Ishikawa (cell line): Measurements from ENCODE around the gene AGPAT2.

ENCODE experiments used
- CEBPB ChIP-seq: IDR thresholded peaks from 2 replicates; pipeline ENCODE4 v1.6.1; 2012
- CREB1 ChIP-seq: IDR thresholded peaks from 2 replicates; pipeline ENCODE4 v1.6.1; 2012; ENCODE audit warnings: low read depth
- EGR1 ChIP-seq: IDR thresholded peaks from 2 replicates; pipeline ENCODE4 v1.6.1; 2012
- EP300 ChIP-seq: IDR thresholded peaks from 2 replicates; pipeline ENCODE4 v1.6.1; 2012; ENCODE audit warnings: borderline replicate concordance
- FOXM1 ChIP-seq: IDR thresholded peaks from 2 replicates; pipeline ENCODE4 v1.6.1; 2012; ENCODE audit warnings: low read depth, borderline replicate concordance
- NFIC ChIP-seq: IDR thresholded peaks from 2 replicates; pipeline ENCODE4 v1.6.1; 2012
- RAD21 ChIP-seq: IDR thresholded peaks from 2 replicates; pipeline ENCODE4 v1.6.1; 2012; ENCODE audit warnings: low read depth
- TAF1 ChIP-seq: IDR thresholded peaks from 2 replicates; pipeline ENCODE4 v1.6.1; 2012; ENCODE audit warnings: low read depth, mild to moderate bottlenecking
- TCF12 ChIP-seq: IDR thresholded peaks from 2 replicates; pipeline ENCODE4 v1.6.1; 2012; ENCODE audit warnings: low read depth
- TEAD4 ChIP-seq: IDR thresholded peaks from 2 replicates; pipeline ENCODE4 v1.6.1; 2012
- YY1 ChIP-seq: IDR thresholded peaks from 2 replicates; pipeline ENCODE4 v1.6.1; 2012; ENCODE audit warnings: low read depth
- ZBTB7A ChIP-seq: IDR thresholded peaks from 2 replicates; pipeline ENCODE4 v1.6.1; 2012; ENCODE audit warnings: low read depth
- TF ChIP-seq, protein P1 (sequence below): IDR thresholded peaks from 2 replicates; pipeline ENCODE4 v1.6.1; 2012
- TF ChIP-seq, protein P2 (sequence below): IDR thresholded peaks from 2 replicates; pipeline ENCODE4 v1.6.1; 2012
- TF ChIP-seq, protein P3 (sequence below): IDR thresholded peaks from 2 replicates; pipeline ENCODE4 v1.6.1; 2012; ENCODE audit warnings: low read depth, mild to moderate bottlenecking

Gene AGPAT2

DNA sequence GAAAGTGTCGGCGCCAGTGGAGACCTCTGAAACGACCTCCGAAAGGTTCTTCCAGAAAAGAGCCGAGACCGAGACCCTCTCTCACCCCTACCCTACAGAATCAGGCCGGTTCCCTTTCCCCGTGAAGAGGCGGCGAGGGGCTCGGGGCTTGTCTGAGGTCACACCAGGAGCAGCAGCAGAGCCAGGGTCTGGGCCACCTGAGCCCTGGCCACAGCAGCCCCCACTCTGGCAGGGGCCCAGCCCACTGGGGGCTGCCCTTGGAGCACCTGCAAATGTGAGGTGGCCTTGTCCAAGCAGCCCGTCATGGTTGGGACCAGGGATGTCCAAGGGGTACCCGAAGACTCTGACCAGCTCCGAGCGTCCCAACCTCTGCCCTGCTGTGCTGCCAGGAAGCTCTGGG, 9.2 kb downstream of the AGPAT2 start:
- TF ChIP-seq NFIC (no peak), FOXM1 (no peak), ZBTB7A (no peak), TCF12 (no peak), TAF1 (no peak), RAD21 (no peak), CEBPB (no peak), YY1 (no peak), CREB1 (no peak), EP300 (no peak), EGR1 (no peak), TEAD4 (no peak)
- TF ChIP-seq, protein P1, sequence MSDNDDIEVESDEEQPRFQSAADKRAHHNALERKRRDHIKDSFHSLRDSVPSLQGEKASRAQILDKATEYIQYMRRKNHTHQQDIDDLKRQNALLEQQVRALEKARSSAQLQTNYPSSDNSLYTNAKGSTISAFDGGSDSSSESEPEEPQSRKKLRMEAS = no peak
- TF ChIP-seq, protein P2, sequence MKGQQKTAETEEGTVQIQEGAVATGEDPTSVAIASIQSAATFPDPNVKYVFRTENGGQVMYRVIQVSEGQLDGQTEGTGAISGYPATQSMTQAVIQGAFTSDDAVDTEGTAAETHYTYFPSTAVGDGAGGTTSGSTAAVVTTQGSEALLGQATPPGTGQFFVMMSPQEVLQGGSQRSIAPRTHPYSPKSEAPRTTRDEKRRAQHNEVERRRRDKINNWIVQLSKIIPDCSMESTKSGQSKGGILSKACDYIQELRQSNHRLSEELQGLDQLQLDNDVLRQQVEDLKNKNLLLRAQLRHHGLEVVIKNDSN = no peak
- TF ChIP-seq, protein P3, sequence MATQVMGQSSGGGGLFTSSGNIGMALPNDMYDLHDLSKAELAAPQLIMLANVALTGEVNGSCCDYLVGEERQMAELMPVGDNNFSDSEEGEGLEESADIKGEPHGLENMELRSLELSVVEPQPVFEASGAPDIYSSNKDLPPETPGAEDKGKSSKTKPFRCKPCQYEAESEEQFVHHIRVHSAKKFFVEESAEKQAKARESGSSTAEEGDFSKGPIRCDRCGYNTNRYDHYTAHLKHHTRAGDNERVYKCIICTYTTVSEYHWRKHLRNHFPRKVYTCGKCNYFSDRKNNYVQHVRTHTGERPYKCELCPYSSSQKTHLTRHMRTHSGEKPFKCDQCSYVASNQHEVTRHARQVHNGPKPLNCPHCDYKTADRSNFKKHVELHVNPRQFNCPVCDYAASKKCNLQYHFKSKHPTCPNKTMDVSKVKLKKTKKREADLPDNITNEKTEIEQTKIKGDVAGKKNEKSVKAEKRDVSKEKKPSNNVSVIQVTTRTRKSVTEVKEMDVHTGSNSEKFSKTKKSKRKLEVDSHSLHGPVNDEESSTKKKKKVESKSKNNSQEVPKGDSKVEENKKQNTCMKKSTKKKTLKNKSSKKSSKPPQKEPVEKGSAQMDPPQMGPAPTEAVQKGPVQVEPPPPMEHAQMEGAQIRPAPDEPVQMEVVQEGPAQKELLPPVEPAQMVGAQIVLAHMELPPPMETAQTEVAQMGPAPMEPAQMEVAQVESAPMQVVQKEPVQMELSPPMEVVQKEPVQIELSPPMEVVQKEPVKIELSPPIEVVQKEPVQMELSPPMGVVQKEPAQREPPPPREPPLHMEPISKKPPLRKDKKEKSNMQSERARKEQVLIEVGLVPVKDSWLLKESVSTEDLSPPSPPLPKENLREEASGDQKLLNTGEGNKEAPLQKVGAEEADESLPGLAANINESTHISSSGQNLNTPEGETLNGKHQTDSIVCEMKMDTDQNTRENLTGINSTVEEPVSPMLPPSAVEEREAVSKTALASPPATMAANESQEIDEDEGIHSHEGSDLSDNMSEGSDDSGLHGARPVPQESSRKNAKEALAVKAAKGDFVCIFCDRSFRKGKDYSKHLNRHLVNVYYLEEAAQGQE = no peak

DNA sequence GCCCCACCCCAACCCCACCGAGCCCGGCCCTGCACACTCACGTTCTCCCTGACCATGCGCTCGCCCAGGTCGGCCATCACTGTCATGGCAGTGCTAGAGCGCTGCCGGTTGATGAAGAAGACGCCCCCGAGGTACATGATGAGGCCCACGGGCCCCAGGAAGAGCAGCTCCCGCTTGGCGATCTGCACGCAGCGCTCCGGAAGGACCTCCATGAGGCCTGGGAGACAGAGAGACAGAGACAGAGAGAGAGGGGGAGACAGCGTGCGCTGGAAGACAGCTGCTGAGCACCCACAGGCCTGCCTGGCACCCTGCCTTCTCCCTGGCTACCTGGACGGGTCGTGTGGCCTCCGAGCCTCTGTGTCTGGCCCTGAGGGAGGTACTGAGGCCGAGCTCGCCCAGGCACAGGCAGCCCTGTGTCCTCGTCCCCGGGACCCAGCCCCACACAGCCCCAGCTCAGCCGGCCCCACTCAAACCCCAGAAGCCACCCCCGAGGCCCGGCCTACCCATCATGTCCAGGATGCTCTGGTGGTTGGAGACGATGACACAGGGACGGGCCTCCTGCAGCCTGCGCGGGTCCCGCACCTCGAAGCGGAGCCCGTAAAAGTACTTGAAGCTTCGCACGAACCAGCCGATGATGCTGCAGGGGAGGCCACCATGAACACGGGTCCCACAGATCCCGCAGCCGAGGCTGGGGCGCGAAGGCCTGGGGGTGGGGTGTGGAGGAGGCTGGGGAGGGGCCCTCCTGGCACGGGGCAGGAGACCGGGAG, 10.2 kb downstream of the AGPAT2 start:
- TF ChIP-seq YY1 (no peak), EGR1 (no peak), TEAD4 (no peak), RAD21 (no peak), CREB1 (no peak), TCF12 (no peak), NFIC (no peak), TAF1 (no peak), CEBPB (no peak), ZBTB7A (no peak), FOXM1 (no peak), EP300 (no peak)
- TF ChIP-seq, protein P2 = no peak
- TF ChIP-seq, protein P3 = no peak
- TF ChIP-seq, protein P1 = no peak

DNA sequence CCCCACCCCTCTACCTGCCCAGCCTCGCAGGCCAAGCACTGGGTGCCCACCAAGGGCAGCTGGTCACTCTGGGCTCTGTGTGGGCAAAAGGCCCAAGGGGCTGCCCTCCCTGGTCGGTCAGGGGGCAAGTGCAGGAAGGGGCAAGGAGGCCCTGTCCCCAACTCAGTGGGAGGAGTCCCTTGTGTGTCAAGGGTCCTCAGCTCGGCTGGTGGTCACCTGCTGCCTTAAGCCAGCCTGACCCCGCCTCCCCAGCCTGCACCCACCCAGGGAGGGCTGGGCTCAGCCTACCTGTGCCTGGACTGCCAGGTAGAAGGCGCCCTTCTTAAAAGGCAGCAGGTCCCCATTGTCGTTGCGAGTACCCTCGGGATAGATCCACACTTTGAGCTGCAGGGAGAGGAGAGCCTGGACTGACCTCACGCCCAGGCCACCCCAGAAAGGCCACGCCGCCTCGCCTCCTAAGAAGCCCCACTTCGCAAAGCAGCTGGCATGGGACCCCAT, 10.9 kb downstream of the AGPAT2 start:
- TF ChIP-seq TCF12 (no peak), TAF1 (no peak), CEBPB (no peak), NFIC (no peak), EP300 (no peak), ZBTB7A (no peak), EGR1 (no peak)
- TF ChIP-seq, protein P2 = no peak
- TF ChIP-seq, protein P3 = no peak
- TF ChIP-seq, protein P1 = no peak
